ENCODE data around the gene C1QTNF3.

Gene C1QTNF3

GRCh38 chr5:34047143-34047542, 4.1 kb upstream of the C1QTNF3 start:
- no peaks in the 10 kb centered on the region for H3K36me3 ChIP-seq (ENCODE audit: control insufficient read depth, insufficient read depth, low read length)
- no peak overlapping the region for H3K4me3 ChIP-seq (ENCODE audit: low read length)
- peaks cover 9% of the 10 kb centered on the region for H3K4me1 ChIP-seq (ENCODE audit: control insufficient read depth, insufficient read depth, low read length)
- no peaks in the 10 kb centered on the region for H3K9me3 ChIP-seq (ENCODE audit: control insufficient read depth, low read length)
- H3K9ac ChIP-seq (ENCODE audit: low read length) = no peak overlapping the region
- no peaks in the 10 kb centered on the region for H3K27me3 ChIP-seq (ENCODE audit: control insufficient read depth, insufficient read depth, low read length)

GRCh38 chr5:34045996-34046395, 3.0 kb upstream of the C1QTNF3 start:
- H3K9me3 ChIP-seq (ENCODE audit: control insufficient read depth, low read length) = no peaks in the 10 kb centered on the region
- H3K9ac ChIP-seq (ENCODE audit: low read length) = no peak overlapping the region
- no peaks in the 10 kb centered on the region for H3K36me3 ChIP-seq (ENCODE audit: control insufficient read depth, insufficient read depth, low read length)
- H3K27me3 ChIP-seq (ENCODE audit: control insufficient read depth, insufficient read depth, low read length) = no peaks in the 10 kb centered on the region
- H3K4me1 ChIP-seq (ENCODE audit: control insufficient read depth, insufficient read depth, low read length) = peaks cover 9% of the 10 kb centered on the region
- no peak overlapping the region for H3K4me3 ChIP-seq (ENCODE audit: low read length)

DNA sequence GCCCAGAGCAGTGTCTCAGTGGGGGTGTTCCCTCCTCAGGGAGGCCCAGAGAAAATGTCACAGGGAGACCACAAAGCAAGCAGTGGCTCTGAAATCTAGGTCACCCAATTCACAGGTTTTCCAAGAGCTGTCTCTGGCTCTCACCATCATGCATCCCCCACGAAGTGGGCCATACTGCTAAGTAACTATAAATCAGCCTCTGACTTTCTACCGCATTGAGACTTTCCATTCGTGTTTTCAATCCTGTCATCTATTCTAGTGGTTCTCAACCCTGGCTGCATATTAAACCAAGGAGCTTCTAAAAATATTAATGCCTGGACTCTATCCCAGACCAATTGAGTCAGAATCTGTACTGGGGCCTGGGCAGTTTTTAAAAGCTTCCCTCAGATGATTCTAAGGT, 2.0 kb upstream of the C1QTNF3 start:
- H3K4me3 ChIP-seq (ENCODE audit: low read length) = no peak overlapping the region
- H3K4me1 ChIP-seq (ENCODE audit: control insufficient read depth, insufficient read depth, low read length) = peaks cover 9% of the 10 kb centered on the region
- H3K27me3 ChIP-seq (ENCODE audit: control insufficient read depth, insufficient read depth, low read length) = no peaks in the 10 kb centered on the region
- H3K9ac ChIP-seq (ENCODE audit: low read length) = no peak overlapping the region
- no peaks in the 10 kb centered on the region for H3K9me3 ChIP-seq (ENCODE audit: control insufficient read depth, low read length)
- H3K36me3 ChIP-seq (ENCODE audit: control insufficient read depth, insufficient read depth, low read length) = no peaks in the 10 kb centered on the region

DNA sequence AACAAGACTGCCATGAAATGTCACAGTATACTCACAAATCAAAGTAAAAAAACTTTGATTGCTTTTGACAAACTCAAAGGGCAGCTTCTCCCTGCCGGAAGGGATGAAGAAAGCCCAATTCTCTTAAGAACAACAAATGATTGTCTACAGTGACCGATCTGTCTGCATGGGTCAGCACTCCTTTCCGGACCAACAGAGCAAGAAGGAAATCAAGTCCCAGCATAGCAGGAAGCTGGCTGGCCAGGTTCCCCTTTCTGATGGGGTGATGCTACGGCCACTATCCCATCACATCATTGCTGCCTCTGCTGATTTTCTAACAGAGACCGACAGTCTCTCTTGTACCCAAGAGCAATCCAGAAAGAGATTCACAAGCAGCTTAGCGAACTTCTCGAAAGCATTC, 692 bp downstream of the C1QTNF3 start:
- Histone ChIP-seq H3K9me3 (ENCODE audit: control insufficient read depth, low read length) (no peaks in the 10 kb centered on the region), H3K27me3 (ENCODE audit: control insufficient read depth, insufficient read depth, low read length) (no peaks in the 10 kb centered on the region), H3K36me3 (ENCODE audit: control insufficient read depth, insufficient read depth, low read length) (no peaks in the 10 kb centered on the region), H3K9ac (ENCODE audit: low read length) (no peak overlapping the region), H3K4me1 (ENCODE audit: control insufficient read depth, insufficient read depth, low read length) (peaks cover 9% of the 10 kb centered on the region), H3K4me3 (ENCODE audit: low read length) (no peak overlapping the region)

DNA sequence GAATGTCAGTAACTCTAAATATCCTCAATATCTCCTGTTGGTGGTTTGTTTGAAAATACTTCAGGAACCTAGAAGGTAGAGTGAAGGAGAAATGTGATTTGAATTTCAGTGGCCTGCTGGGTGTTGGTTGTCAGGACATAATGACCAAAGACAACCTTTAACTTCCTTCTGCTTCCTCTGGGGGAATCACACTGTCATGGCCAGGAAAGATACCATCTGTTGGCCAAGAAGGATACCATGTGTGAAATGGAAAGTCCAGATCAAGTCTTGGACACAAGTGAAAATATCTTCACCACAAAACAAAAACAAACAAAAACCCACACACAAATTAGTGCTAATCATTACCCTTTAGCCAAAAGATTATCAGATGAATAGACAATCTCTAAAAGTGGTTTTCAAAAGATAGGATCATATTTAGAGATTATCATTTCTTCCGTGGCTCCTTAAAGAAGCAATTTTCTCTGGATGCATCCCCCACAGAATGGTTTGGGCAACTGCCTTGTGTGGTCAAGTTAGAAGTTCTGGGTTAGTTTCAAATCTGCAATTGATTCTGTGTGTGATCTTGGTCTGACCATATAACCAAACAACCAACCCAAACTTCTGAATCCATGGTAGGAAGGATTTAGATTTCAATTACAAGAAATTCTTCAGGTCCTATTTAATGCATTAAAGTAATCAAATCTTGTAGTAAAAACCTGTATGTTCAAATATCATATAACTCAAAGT, 1.6 kb downstream of the C1QTNF3 start:
- H3K9ac ChIP-seq (ENCODE audit: low read length) = no peak overlapping the region
- H3K4me3 ChIP-seq (ENCODE audit: low read length) = no peak overlapping the region
- H3K36me3 ChIP-seq (ENCODE audit: control insufficient read depth, insufficient read depth, low read length) = no peaks in the 10 kb centered on the region
- no peaks in the 10 kb centered on the region for H3K27me3 ChIP-seq (ENCODE audit: control insufficient read depth, insufficient read depth, low read length)
- H3K4me1 ChIP-seq (ENCODE audit: control insufficient read depth, insufficient read depth, low read length) = peaks cover 9% of the 10 kb centered on the region
- H3K9me3 ChIP-seq (ENCODE audit: control insufficient read depth, low read length) = no peaks in the 10 kb centered on the region

DNA sequence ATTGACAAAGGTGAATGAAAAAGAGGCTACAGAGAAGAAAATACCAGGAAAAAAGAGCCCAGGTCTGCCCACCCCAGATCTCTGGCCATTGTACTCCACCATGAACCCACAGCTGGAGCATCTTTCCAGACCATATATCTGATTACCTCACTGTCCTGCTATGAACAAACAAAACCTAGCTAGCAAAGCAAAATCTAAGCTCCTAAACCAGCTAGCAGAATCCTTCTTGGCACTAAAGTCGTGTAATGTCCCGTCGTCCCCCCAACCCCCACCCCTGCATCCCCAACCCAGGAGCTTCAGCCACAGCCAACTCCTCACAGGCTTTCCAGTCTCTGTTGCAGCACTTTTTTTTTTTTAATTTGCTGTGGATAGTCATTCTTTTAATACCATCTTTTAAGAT, 2.5 kb downstream of the C1QTNF3 start:
- Histone ChIP-seq H3K4me3 (ENCODE audit: low read length) (no peak overlapping the region), H3K4me1 (ENCODE audit: control insufficient read depth, insufficient read depth, low read length) (peaks cover 5% of the 10 kb centered on the region), H3K9ac (ENCODE audit: low read length) (no peak overlapping the region), H3K36me3 (ENCODE audit: control insufficient read depth, insufficient read depth, low read length) (no peaks in the 10 kb centered on the region), H3K9me3 (ENCODE audit: control insufficient read depth, low read length) (no peaks in the 10 kb centered on the region), H3K27me3 (ENCODE audit: control insufficient read depth, insufficient read depth, low read length) (no peaks in the 10 kb centered on the region)

DNA sequence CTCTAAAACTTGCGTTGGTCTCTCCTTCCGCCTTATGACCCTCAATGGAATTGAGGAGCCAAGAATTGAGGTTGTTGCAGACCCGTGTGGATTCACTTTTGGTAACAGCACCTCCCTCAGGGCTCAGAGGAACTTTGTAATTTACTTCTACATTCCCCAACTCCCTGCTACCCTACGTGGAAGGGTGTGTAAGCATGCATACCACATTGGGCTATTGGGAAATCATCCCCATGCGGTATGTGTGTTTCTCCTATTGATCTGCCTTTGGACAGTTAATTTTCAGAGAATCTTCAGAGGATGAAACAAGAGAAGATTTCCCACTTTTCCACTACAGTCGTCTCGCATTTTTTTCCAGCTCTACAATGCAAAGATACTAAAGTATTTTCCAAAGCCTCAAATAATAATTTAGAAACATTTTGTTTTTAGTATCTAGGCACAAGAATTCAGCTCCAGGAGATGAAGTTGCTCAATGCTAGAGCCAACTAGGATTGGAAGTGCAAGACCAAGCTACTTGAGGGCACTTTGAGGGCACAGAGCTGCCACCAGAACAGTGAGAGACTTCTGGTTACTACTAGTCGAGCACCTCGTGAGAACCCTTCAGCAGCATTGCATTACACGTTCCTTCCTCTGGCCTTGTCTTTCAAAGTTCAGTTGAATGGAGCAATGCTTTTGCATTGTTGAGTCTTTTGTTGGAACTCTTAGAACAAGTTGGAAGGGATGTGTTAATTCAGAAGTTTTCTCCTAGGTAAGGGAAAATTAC, 3.4 kb downstream of the C1QTNF3 start:
- Histone ChIP-seq H3K4me3 (ENCODE audit: low read length) (no peak overlapping the region), H3K4me1 (ENCODE audit: control insufficient read depth, insufficient read depth, low read length) (peaks cover 4% of the 10 kb centered on the region), H3K9me3 (ENCODE audit: control insufficient read depth, low read length) (no peaks in the 10 kb centered on the region), H3K36me3 (ENCODE audit: control insufficient read depth, insufficient read depth, low read length) (no peaks in the 10 kb centered on the region), H3K27me3 (ENCODE audit: control insufficient read depth, insufficient read depth, low read length) (no peaks in the 10 kb centered on the region), H3K9ac (ENCODE audit: low read length) (no peak overlapping the region)

DNA sequence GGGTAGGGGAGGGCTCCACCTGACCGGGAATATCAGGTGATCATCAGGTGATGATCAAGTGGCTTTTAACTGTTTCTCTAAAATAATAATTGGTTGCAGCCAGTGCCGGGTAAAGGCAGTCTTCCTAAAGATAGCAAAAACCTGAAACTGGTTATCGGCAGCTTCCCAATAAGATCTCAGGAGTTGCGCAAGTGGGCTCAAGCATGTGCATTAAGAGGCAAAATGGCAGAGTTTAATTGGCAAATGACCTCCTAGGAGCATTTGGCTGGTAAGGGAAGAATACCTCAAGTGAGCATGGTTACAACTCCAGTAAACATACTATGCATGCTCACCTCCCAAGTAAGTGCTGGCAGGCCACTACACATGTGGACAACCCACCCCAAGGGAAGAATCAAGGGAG, 4.2 kb downstream of the C1QTNF3 start:
- Histone ChIP-seq H3K36me3 (ENCODE audit: control insufficient read depth, insufficient read depth, low read length) (no peaks in the 10 kb centered on the region), H3K4me1 (ENCODE audit: control insufficient read depth, insufficient read depth, low read length) (peaks cover 7% of the 10 kb centered on the region), H3K9ac (ENCODE audit: low read length) (no peak overlapping the region), H3K4me3 (ENCODE audit: low read length) (no peak overlapping the region), H3K9me3 (ENCODE audit: control insufficient read depth, low read length) (no peaks in the 10 kb centered on the region), H3K27me3 (ENCODE audit: control insufficient read depth, insufficient read depth, low read length) (no peaks in the 10 kb centered on the region)

- Histone ChIP-seq H3K9me3 (ENCODE audit: control insufficient read depth, low read length) (no peaks in the 10 kb centered on the region), H3K4me3 (ENCODE audit: low read length) (no peak overlapping the region)
These were observed 4.6 kb downstream of the C1QTNF3 start for GRCh38 chr5:34038390-34038789.

DNA sequence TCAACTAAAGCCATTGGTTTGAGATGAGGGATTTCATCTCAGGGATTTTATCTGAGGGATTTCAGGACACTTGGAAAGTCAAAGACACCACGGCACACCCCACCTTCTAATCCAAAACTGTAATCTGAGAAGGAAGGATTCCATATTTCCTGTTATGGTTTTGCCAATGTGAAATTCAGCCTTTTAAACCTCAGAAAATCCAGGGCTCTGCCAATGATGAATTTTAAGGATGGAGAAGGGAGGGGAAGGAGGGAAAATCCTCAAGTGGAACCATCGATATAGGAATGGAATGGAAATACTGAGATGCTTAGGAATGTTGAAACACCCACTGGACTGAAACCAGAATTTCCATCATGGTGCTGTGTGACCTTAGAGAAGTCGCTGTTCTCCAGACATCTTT, 5.3 kb downstream of the C1QTNF3 start:
- Histone ChIP-seq H3K4me1 (ENCODE audit: control insufficient read depth, insufficient read depth, low read length) (peaks cover 7% of the 10 kb centered on the region), H3K9ac (ENCODE audit: low read length) (no peak overlapping the region), H3K4me3 (ENCODE audit: low read length) (no peak overlapping the region), H3K9me3 (ENCODE audit: control insufficient read depth, low read length) (no peaks in the 10 kb centered on the region), H3K36me3 (ENCODE audit: control insufficient read depth, insufficient read depth, low read length) (no peaks in the 10 kb centered on the region), H3K27me3 (ENCODE audit: control insufficient read depth, insufficient read depth, low read length) (no peaks in the 10 kb centered on the region)

More at GRCh38 chr5:34038390-34038789, 4.6 kb downstream of the C1QTNF3 start:
- no peaks in the 10 kb centered on the region for H3K36me3 ChIP-seq (ENCODE audit: control insufficient read depth, insufficient read depth, low read length)
- H3K9ac ChIP-seq (ENCODE audit: low read length) = no peak overlapping the region
- H3K4me1 ChIP-seq (ENCODE audit: control insufficient read depth, insufficient read depth, low read length) = peaks cover 7% of the 10 kb centered on the region
- H3K27me3 ChIP-seq (ENCODE audit: control insufficient read depth, insufficient read depth, low read length) = no peaks in the 10 kb centered on the region

DNA sequence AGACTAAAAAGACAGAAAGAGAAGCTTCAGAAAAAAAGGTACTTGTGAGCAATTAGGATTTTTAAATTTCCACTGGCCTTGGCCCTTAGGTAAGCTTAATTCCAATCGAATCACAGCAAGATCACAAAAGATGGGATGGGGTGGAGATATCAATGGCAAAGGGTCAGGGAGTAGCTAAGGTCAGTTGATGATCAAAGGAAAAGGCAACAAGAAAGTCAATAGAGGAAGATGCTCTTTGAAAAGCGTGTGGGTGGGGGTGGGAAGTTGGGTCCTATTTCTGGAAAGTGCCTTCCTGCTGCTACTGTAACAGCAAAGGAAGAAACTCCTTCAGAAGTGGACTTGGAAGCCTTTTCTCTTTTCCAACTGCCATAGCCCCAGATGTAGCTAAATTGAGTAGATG, 7.3 kb downstream of the C1QTNF3 start:
- peaks cover 7% of the 10 kb centered on the region for H3K4me1 ChIP-seq (ENCODE audit: control insufficient read depth, insufficient read depth, low read length)
- no peaks in the 10 kb centered on the region for H3K9me3 ChIP-seq (ENCODE audit: control insufficient read depth, low read length)
- no peaks in the 10 kb centered on the region for H3K36me3 ChIP-seq (ENCODE audit: control insufficient read depth, insufficient read depth, low read length)
- no peaks in the 10 kb centered on the region for H3K27me3 ChIP-seq (ENCODE audit: control insufficient read depth, insufficient read depth, low read length)
- no peak overlapping the region for H3K9ac ChIP-seq (ENCODE audit: low read length)
- no peak overlapping the region for H3K4me3 ChIP-seq (ENCODE audit: low read length)

DNA sequence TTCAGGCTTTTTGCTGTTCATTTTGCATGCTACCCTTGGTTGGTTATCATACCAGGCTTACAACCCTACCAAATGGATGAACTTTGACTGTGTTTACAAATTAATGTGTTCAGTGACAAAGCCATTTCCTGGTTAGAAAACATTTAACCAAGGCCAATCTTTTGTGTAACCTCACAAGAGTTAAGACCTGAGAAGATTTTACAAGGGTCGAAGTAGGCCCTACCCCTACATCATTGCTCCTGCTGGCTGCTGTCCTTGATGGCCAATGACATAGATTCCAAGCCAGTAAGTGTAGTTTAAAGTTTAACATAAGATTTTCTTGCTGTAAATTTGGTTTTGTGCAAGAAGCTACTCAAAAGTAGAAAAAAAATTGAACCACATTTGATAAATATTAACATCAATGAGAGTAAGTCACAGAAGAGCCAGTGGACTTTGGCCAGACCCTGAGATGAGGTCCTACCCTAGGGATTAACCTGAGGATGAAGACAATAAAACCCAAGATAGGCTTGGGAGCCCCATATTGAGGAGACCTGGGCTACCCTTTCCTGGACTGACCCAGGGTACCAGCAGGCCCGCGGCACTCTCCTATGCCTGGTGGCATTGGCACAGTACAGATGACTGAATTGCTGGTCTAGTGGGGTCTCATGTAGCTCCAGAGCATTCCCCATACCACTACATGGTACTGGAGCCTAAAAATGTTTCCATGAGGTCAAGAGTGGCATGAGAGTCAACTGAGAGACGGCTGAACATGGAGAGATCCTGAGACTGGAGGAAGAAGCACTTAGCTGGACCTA, 8.3 kb downstream of the C1QTNF3 start:
- Histone ChIP-seq H3K27me3 (ENCODE audit: control insufficient read depth, insufficient read depth, low read length) (no peaks in the 10 kb centered on the region), H3K4me3 (ENCODE audit: low read length) (no peak overlapping the region), H3K9ac (ENCODE audit: low read length) (no peak overlapping the region), H3K9me3 (ENCODE audit: control insufficient read depth, low read length) (no peaks in the 10 kb centered on the region), H3K4me1 (ENCODE audit: control insufficient read depth, insufficient read depth, low read length) (peaks cover 7% of the 10 kb centered on the region), H3K36me3 (ENCODE audit: control insufficient read depth, insufficient read depth, low read length) (no peaks in the 10 kb centered on the region)
